ENCODE measurements around the gene CLASP1. TPM values are rescaled to one million over a fixed set of nuclear protein-coding genes. Genes with fewer than 3 reads are reported as not detected.

CLASP1 gene
- total and polyA plus RNA-seq, 2 of the 8 experiments (the other 6 are each of a cell fraction or from before 2014, with no cell fraction given) = 7.3 to 53.9 TPM

DNA sequence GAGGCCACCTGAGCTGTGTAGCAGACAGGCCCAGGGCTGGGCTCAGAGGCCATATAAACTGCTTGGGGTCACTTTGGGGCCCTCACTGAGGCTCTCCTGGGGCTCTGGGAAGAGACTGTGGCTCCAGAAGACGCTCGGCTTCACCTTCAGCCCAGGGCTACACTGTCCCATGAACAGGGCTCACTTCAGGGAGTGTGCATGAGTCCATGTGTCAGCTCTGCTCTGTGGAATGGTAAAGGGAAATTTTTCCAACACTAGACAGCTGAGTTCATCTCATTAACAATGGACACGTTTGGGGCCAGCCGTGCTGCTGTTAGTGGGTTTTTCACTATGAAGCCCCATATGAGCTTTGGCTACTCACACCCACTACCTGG is 298.9 kb downstream of the CLASP1 start:
- no peak for TF ChIP-seq ZNF274 (IDR thresholded peaks at IDR 0.05; ENCODE audit: borderline replicate concordance, extremely low read depth, low read length)
- TF ChIP-seq RXRA (IDR thresholded peaks at IDR 0.05; ENCODE audit: insufficient read depth, low read depth, low read length) = no peak
- no peak for TF ChIP-seq BACH1 (IDR thresholded peaks at IDR 0.05; ENCODE audit: low read length)
- no peak for TF ChIP-seq TAF7 (optimal IDR thresholded peaks at IDR 0.05; ENCODE audit: borderline replicate concordance, low read depth, low read length)
- no peak overlapping the region for H2AFZ ChIP-seq (ENCODE audit: low read length)
- H4K20me1 ChIP-seq (replicated peaks in 1 of 2; ENCODE audit: control insufficient read depth in 1 of 2, insufficient read depth in 2 of 2, low read length in 2 of 2) = peaks cover 2 to 4% of the 10 kb centered on the region in 2 experiments
- H4K8ac ChIP-seq (ENCODE audit: extremely low read depth, insufficient read depth, low read length) = no peak overlapping the region
- no peaks in the 10 kb centered on the region for H3K23me2 ChIP-seq (ENCODE audit: low read depth, low read length)
- no peaks in the 10 kb centered on the region for H3K4me1 ChIP-seq (replicated peaks in 1 of 4; ENCODE audit: control insufficient read depth in 3 of 4, insufficient read depth in 4 of 4, low read length in 3 of 4)
- no peak overlapping the region for H2BK15ac ChIP-seq (ENCODE audit: low read length)
- no peak overlapping the region for H2BK12ac ChIP-seq (ENCODE audit: low read depth, low read length)
- no peak overlapping the region for H3K4ac ChIP-seq (replicated peaks; ENCODE audit: insufficient read length, low read depth, low read length)
- H3K79me1 ChIP-seq (ENCODE audit: low read depth, low read length) = no peaks in the 10 kb centered on the region; the same call in 1 of the 2 replicates
- H3K4me2 ChIP-seq (ENCODE audit: insufficient read depth in 1 of 2, low read depth in 2 of 2, low read length in 2 of 2) = no peak overlapping the region
- no peak overlapping the region for H3K56ac ChIP-seq (replicated peaks; ENCODE audit: insufficient read length, low read depth, low read length)
- peaks cover 16 to 49% (median 40%) of the 10 kb centered on the region in 4 experiments; a peak in 7 of 8 replicates for H3K36me3 ChIP-seq (ENCODE audit: control insufficient read depth in 2 of 4, insufficient read depth in 4 of 4, low read length in 3 of 4)
- CTCF ChIA-PET (ENCODE audit: partially characterized antibody) = interaction anchor here (1.0 kb wide), 1 partner anchor 12 kb away, joined by 4 read pairs; no protein-coding TSS in a partner anchor
- H3K27me3 ChIP-seq (replicated peaks in 1 of 4; ENCODE audit: control insufficient read depth in 3 of 4, extremely low read depth in 1 of 4, insufficient read depth in 3 of 4, low read length in 3 of 4) = no peaks in the 10 kb centered on the region
- no peaks in the 10 kb centered on the region for H3K9me3 ChIP-seq (ENCODE audit: insufficient read depth in 2 of 2, low read depth in 1 of 2, low read length in 1 of 2)
- H3K79me2 ChIP-seq (ENCODE audit: control insufficient read depth in 1 of 2, insufficient read depth in 2 of 2, low read length in 2 of 2) = no peaks in the 10 kb centered on the region
- H2AK5ac ChIP-seq (ENCODE audit: low read depth, low read length) = no peak overlapping the region
- H3K9ac ChIP-seq (replicated peaks in 1 of 4; ENCODE audit: extremely low read depth in 1 of 4, low read depth in 3 of 4, low read length in 3 of 4) = no peak overlapping the region; a peak in 1 of 7 replicates
- no peak overlapping the region for H3K14ac ChIP-seq (ENCODE audit: insufficient read length)
- DNase-seq (ENCODE audit: low read depth in 1 of 2, low spot score in 2 of 2) (no peak), FAIRE-seq (no peak)
- POLR2A ChIA-PET (ENCODE audit: partially characterized antibody) = no interaction called here
- no peak overlapping the region for H3K27ac ChIP-seq (ENCODE audit: low read depth, low read length)
- H2BK120ac ChIP-seq (replicated peaks; ENCODE audit: low read depth, low read length) = no peak overlapping the region
- H2BK5ac ChIP-seq (ENCODE audit: low read depth, low read length) = no peak overlapping the region
- no peak overlapping the region for H2BK20ac ChIP-seq (ENCODE audit: low read length)
- H3K18ac ChIP-seq (ENCODE audit: extremely low read depth, low read length) = no peak overlapping the region
- no peak overlapping the region for H4K91ac ChIP-seq (replicated peaks; ENCODE audit: insufficient read length, low read length)
- no peak overlapping the region for H4K5ac ChIP-seq (ENCODE audit: insufficient read length, low read depth, low read length)
- H3K23ac ChIP-seq (ENCODE audit: insufficient read length) = no peak overlapping the region
- WGBS, 2 experiments (ENCODE audit: extremely low coverage in 1 of 2, insufficient coverage in 1 of 2, insufficient read length in 1 of 2, insufficient replicate concordance in 2 of 2, low coverage in 1 of 2, low lambda C conversion rate in 2 of 2, missing lambda C conversion rate in 1 of 2) = 97% methylated on average over 4 of the region's 4 CpGs; no CpG with 5 or more reads in 1 of the 2 experiments
- no peak overlapping the region for H3K4me3 ChIP-seq (ENCODE audit: extremely low read depth in 1 of 4, insufficient read depth in 2 of 4, low read depth in 3 of 4, low read length in 4 of 4)

Measured in H1 (cell line).